GM12892 (cell line): ENCODE data around the gene BMP10.

ENCODE experiments used
- POLR2A ChIP-seq: IDR thresholded peaks from 2 replicates; pipeline ENCODE4 v1.6.1; 2011; ENCODE audit warnings: low read depth, low read length, control low read depth
- POLR2AphosphoS5 ChIP-seq: IDR thresholded peaks from 2 replicates; pipeline ENCODE4 v1.6.1; 2011; ENCODE audit warnings: low read depth, low read length, control low read depth
- TAF1 ChIP-seq: IDR thresholded peaks from 2 replicates; pipeline ENCODE4 v1.6.1; 2011; ENCODE audit warnings: low read depth, mild to moderate bottlenecking, control low read depth, low read length, borderline replicate concordance

GRCh38 chr2:68861330-68861729 is 9.9 kb downstream of the BMP10 start:
- TF ChIP-seq POLR2AphosphoS5 (no peak), POLR2A (no peak), TAF1 (no peak)
